ENCODE measurements around the gene RNFT2. TPM values are rescaled to one million over a fixed set of nuclear protein-coding genes. Genes with fewer than 3 reads are reported as not detected.
"Not testable (repeated sequence)": the region's sequence is repeated elsewhere in the genome, so short reads cannot be mapped to it uniquely, and the experiment has no call there.

Gene RNFT2
- total and polyA plus RNA-seq, 2 donors from 2014 or later = 4.3 to 6.8 TPM

DNA sequence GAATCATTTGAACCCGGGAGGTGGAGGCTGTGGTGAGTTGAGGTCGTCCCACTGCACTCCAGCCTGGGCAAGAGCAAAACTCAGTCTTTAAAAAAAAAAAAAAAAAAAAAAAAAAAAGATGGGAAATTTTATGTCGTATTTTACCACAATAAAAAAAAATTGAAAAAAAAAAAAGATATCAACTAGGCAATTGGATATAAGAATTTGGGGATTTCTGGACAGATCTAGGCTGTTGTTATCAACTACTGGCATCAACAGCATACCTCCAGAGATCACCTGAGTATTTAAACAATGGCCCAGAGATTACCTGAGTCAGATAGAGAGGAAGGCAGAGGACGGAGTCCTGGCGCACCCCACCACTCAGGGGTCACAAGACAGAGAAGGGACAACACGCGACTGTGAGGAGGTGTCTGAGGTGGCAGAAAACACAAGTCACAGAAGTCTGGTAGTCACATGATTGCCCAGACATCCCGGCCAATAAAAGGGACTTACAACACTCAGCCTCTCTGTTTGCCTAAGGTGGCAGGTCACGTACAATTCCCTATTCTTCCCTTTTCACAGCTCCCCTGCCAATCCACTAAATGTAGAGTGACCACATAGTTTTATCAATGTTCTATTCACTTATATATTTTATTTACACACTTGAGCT lies 2.0 kb upstream of the RNFT2 start:
- H3K9ac ChIP-seq (ENCODE audit: low read length in 3 of 3) = peak overlapping the region in 1 of 3 donors; percentile 23
- no peak for TF ChIP-seq CTCF (IDR thresholded peaks at IDR 0.05; ENCODE audit: borderline replicate concordance, extremely low read depth, insufficient read depth)
- no peak for FAIRE-seq
- DNase-seq = no peak
- H3K9me3 ChIP-seq (ENCODE audit: control insufficient read depth in 2 of 3, insufficient read depth in 1 of 3, low read length in 3 of 3) = no peaks in the 10 kb centered on the region
- H3K27me3 ChIP-seq (ENCODE audit: control insufficient read depth, insufficient read depth, low read length) = no peaks in the 10 kb centered on the region
- intact Hi-C loops (cut with DNase I) = no loop called here
- peaks cover 0 to 11% (median 8%) of the 10 kb centered on the region in 3 donors for H3K36me3 ChIP-seq (ENCODE audit: control insufficient read depth in 2 of 3, insufficient read depth in 3 of 3, low read length in 3 of 3)
- no peak overlapping the region for H3K27ac ChIP-seq (ENCODE audit: low read depth in 2 of 2, low read length in 2 of 2)
- peaks cover 0 to 9% (median 3%) of the 10 kb centered on the region in 3 donors for H3K4me1 ChIP-seq (ENCODE audit: control insufficient read depth in 2 of 3, insufficient read depth in 2 of 3, low read depth in 1 of 3, low read length in 3 of 3)
- peak overlapping the region in 2 of 3 donors; percentile 97 to 98 for H3K4me3 ChIP-seq (ENCODE audit: low read length in 3 of 3)

- DNase-seq = peak in 2 of 5 donors; percentile 19 to 60
- Histone ChIP-seq H3K27me3 (ENCODE audit: control insufficient read depth, insufficient read depth, low read length) (no peaks in the 10 kb centered on the region), H3K27ac (ENCODE audit: low read depth in 2 of 2, low read length in 2 of 2) (peak overlapping the region; percentile 33 to 34), H3K4me1 (ENCODE audit: control insufficient read depth in 2 of 3, insufficient read depth in 2 of 3, low read depth in 1 of 3, low read length in 3 of 3) (peaks cover 0 to 9% (median 3%) of the 10 kb centered on the region in 3 donors), H3K9me3 (ENCODE audit: control insufficient read depth in 2 of 3, insufficient read depth in 1 of 3, low read length in 3 of 3) (no peaks in the 10 kb centered on the region), H3K36me3 (ENCODE audit: control insufficient read depth in 2 of 3, insufficient read depth in 3 of 3, low read length in 3 of 3) (peaks cover 0 to 11% (median 8%) of the 10 kb centered on the region in 3 donors), H3K4me3 (ENCODE audit: low read length in 3 of 3) (peak overlapping the region; percentile 97 to 98 (median 98)), H3K9ac (ENCODE audit: low read length in 3 of 3) (peak overlapping the region; percentile 63 to 97 (median 94))
- no peak for FAIRE-seq
- intact Hi-C loops (cut with DNase I) = no loop called here
- no peak for TF ChIP-seq CTCF (IDR thresholded peaks at IDR 0.05; ENCODE audit: borderline replicate concordance, extremely low read depth, insufficient read depth)
Measured at GRCh38 chr12:116736962-116737773, 947 bp upstream of the RNFT2 start.

DNA sequence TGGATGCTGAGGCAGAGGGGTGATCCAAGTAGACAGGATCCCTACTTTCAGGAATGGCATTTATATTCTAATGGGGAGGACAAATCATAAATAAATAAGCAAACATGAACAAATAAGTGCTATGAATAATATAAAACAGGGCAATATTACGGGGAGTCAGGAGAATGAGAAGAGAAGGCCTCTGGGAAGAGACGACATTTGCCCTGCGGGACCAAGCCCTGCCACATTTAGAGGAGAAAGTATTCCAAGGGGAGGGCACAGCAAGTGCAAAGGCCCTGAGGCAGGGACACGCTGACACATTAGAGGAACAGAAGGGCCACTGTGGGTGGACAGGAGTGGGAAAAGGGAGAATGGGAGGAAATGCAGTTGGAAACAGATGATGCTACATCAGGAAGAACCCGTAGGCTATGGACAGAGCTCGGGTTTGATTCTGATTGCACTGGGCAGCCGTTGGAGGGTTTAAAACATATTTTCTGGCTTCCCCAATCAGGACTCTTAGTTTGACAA lies 1.3 kb downstream of the RNFT2 start:
- Histone ChIP-seq H3K9me3 (ENCODE audit: control insufficient read depth in 2 of 3, insufficient read depth in 1 of 3, low read length in 3 of 3) (no peaks in the 10 kb centered on the region), H3K4me3 (ENCODE audit: low read length in 3 of 3) (no peak overlapping the region), H3K27me3 (ENCODE audit: control insufficient read depth, insufficient read depth, low read length) (no peaks in the 10 kb centered on the region), H3K27ac (ENCODE audit: low read depth in 2 of 2, low read length in 2 of 2) (no peak overlapping the region), H3K36me3 (ENCODE audit: control insufficient read depth in 2 of 3, insufficient read depth in 3 of 3, low read length in 3 of 3) (peaks cover 0 to 6% (median 4%) of the 10 kb centered on the region in 3 donors), H3K9ac (ENCODE audit: low read length in 3 of 3) (peak overlapping the region in 1 of 3 donors; percentile 8), H3K4me1 (ENCODE audit: control insufficient read depth in 2 of 3, insufficient read depth in 2 of 3, low read depth in 1 of 3, low read length in 3 of 3) (peaks cover 0 to 9% (median 3%) of the 10 kb centered on the region in 3 donors)
- DNase-seq (no peak), FAIRE-seq (no peak)
- no peak for TF ChIP-seq CTCF (IDR thresholded peaks at IDR 0.05; ENCODE audit: borderline replicate concordance, extremely low read depth, insufficient read depth)
- intact Hi-C loops (cut with DNase I) = no loop called here

- H3K36me3 ChIP-seq (ENCODE audit: control insufficient read depth in 2 of 3, insufficient read depth in 3 of 3, low read length in 3 of 3); H3K4me3 ChIP-seq (ENCODE audit: low read length in 3 of 3); DNase-seq; H3K9me3 ChIP-seq (ENCODE audit: control insufficient read depth in 2 of 3, insufficient read depth in 1 of 3, low read length in 3 of 3); intact Hi-C loops (cut with DNase I); H3K4me1 ChIP-seq (ENCODE audit: control insufficient read depth in 2 of 3, insufficient read depth in 2 of 3, low read depth in 1 of 3, low read length in 3 of 3); FAIRE-seq; H3K9ac ChIP-seq (ENCODE audit: low read length in 3 of 3); H3K27ac ChIP-seq (ENCODE audit: low read depth in 2 of 2, low read length in 2 of 2); H3K27me3 ChIP-seq (ENCODE audit: control insufficient read depth, insufficient read depth, low read length): not testable (repeated sequence)
Measured at GRCh38 chr12:116742787-116743186, 4.7 kb downstream of the RNFT2 start.

Data from kidney (tissue), 14 donors.